ENCODE data around the gene SLC49A3.
"Not testable (repeated sequence)": the region's sequence is repeated elsewhere in the genome, so short reads cannot be mapped to it uniquely, and the experiment has no call there.

The SLC49A3 gene

DNA sequence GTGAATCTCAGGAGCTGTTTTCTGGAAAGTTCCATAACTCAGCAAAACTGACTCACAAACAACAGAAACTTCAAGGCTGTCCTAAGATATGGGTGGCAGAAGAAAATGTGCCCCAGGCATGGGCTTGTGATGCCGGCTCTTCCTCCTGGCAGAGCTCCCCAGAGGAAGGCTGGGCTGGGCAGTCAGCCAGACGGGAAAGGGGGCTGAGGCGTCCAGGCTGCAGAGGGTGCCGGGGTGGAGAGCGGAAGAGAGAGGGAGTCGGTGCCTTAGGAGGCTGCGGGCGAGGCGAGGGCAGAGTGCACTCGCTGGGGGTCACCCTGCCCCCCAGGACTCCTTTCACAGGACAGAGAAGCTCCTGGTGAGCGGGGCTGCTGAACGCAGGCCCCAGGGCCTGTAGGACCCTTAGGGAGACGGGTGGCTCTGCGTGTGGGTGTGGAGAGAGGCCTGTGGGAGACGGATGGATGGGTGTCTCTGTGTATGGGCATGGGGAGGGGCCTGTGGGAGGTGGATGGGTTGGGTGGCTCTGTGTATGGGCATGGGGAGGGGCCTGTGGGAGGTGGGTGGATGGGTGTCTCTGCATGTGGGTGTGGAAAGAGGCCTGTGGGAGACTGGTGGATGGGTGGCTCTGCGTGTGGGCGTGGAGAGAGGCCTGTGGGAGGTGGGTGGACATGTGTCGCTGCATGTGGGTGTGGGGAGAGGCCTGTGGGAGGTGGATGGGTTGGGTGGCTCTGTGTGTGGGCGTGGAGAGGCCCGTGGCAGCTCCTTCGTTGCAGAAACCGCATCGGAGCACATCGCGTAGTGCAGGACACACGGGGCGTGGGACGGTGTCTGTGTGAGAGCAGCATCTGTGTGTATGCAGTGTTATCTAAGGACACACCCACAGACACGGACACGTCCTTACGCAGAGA is 32.6 kb upstream of the SLC49A3 start:
- no peak for DNase-seq

- no peak for DNase-seq
Observed at GRCh38 chr4:720111-720860, 31.3 kb upstream of the SLC49A3 start.

- DNase-seq = no peak
Observed at GRCh38 chr4:718460-718859, 29.5 kb upstream of the SLC49A3 start.

DNA sequence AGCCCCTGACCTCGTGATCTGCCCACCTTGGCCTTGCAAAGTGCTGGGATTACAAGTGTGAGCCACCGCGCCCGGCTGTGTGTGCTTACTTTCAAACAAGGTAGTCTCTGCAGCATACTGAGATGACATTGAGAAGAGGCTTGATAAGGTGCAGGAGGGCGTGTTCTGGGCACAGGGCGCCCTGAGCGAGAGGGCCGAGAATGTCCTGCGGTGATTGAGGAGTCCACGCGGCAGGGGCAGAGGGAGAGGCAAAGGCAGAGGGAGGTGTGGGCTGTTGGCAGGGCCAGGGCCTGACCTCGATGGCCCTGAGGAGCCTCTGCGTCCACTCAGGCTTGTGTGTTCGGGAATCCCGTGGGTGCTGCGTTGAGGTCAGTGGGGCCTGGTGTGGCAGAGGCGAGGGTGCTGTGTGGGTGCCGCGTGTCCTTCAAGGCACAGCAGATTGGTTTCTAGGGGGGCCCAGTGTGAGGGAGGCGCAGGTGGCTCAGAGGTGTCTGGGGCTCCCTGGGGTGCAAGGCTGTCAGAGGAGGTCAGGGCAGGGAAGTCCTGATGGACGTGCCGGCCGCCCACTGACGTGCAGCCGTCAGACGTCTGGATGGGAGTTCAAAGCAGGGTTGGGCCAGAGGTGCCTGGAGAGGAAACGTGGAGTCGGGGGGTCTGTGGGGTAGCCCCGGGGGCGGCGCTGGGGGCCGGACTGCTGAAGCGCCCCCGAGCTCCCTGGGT is 28.8 kb upstream of the SLC49A3 start:
- no peak for DNase-seq

DNA sequence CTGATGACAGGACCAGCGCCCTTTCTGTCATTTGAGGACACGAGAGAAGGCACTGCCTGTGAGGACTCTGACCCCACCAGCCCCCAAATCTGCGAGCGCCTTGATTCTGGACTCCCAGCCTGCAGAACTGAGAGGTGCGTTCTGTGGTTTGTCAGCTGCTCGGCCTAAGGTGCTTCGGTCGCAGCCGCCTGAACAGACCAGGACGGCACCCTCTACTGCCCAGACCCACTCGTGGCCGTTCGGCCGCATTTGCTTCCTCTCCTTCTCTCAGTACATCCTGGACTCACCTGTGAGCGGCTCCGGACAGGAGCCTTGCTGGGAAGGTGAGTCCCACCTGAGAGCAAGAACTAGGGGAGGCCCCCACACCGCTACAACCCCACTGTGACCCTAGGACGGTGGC is 25.1 kb upstream of the SLC49A3 start:
- no peak for DNase-seq

DNA sequence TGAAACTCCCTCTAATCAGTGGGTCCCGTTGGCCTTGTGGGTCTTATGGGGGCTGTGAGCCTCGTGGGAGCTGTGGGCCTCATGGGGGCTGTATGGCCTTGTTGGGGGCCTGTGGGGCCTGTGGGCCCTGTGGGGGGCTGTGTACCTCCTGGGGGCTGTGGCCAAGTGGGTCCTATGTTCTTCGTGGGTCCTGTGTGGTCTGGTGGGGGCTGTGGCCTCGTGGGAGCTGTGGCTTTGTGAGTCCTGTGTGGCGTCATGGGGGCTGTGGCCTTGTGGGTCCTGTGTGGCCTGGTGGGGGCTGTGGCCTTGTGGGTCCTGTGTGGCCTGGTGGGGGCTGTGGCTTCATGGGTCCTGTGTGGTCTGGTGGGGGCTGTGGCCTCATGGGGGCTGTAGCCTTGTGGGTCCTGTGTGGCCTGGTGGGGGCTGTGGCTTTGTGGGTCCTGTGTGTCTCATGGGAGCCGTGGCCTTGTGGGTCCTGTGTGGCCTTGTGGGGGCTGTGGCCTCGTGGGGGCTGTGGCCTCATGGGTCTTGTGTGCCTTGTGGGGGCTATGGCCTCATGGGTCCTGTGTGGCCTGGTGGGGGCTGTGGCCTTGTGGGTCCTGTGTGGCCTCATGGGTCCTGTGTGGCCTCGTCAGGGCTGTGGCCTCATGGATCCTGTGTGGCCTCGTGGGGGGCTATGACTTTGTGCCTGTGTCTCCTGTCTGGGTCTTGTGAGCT is 24.1 kb upstream of the SLC49A3 start:
- no peak for DNase-seq

- no peak for DNase-seq
Observed at GRCh38 chr4:712093-712492, 23.1 kb upstream of the SLC49A3 start.

- DNase-seq = no peak
Observed at GRCh38 chr4:710916-711315, 22.0 kb upstream of the SLC49A3 start.

DNA sequence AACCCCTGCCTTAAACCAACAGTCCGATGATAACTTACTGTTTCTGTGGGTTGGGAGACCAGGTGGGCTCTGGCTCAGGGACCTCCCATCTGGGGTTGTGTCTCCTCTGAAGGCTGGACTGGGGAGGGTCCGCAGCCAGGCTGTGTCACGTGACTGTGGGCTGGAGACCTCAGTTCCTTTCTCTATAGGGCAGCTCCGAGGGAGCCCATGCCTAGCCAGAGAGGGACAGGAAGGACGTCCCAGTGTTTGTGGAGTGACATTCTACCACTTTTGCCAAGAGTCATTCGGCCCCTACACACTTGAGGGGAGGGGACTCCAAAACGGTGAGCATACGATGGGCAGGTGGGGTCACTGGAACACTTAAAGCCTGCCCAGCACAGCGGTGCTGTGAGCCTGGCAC is 21.2 kb upstream of the SLC49A3 start:
- DNase-seq = no peak

DNA sequence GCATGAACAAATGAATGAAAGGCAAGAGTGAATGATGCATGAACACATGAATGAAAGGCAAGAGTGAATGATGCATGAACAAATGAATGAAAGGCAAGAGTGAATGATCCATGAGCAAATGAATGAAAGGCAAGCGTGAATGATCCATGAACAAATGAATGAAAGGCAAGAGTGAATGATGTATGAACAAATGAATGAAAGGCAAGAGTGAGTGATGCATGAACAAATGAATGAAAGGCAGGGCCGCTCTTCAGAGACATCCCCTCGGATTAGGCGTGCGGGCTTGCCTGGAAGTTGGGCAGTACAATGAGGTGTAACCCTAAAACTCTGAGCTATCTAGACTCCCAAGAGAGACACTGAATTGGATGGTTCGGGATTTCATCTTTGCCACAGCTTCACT is 20.4 kb upstream of the SLC49A3 start:
- DNase-seq = no peak

- DNase-seq = no peak
Observed at GRCh38 chr4:708631-708933, 19.6 kb upstream of the SLC49A3 start.

DNA sequence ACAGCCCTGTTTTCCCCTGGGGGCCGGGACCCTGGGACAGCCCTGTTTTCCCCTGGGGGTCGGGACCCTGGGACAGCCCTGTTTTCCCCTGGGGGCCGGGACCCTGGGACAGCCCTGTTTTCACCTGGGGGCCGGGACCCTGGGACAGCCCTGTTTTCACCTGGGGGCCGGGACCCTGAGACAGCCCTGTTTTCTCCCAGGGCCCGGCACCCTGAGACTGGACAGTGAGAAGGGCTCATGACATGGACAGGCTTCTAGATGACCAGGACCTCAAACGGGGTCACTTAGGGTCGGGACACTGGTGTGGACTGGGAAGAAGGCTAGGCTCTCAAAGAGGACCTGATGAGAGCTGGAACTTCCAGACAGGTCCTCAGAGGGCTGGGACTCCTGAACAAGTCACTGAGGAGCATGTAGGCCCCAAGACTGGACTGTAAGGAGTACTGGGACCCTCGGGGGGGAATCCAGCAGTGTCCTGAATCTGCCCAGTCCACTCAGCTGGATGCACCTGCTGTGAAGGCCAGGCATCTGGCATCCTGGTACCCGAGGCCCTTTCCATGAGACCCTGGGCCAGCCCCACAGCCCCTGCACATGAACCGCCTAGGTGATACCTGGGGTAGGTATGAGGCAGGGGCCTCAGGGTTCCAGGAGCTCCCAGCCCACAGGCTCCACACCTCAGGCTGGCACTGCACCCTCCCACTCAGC is 19.1 kb upstream of the SLC49A3 start:
- no peak for DNase-seq

- no peak for DNase-seq
Observed at GRCh38 chr4:706834-707598, 18.1 kb upstream of the SLC49A3 start.

GRCh38 chr4:706083-706633 is 17.2 kb upstream of the SLC49A3 start:
- not testable (repeated sequence) for DNase-seq

DNA sequence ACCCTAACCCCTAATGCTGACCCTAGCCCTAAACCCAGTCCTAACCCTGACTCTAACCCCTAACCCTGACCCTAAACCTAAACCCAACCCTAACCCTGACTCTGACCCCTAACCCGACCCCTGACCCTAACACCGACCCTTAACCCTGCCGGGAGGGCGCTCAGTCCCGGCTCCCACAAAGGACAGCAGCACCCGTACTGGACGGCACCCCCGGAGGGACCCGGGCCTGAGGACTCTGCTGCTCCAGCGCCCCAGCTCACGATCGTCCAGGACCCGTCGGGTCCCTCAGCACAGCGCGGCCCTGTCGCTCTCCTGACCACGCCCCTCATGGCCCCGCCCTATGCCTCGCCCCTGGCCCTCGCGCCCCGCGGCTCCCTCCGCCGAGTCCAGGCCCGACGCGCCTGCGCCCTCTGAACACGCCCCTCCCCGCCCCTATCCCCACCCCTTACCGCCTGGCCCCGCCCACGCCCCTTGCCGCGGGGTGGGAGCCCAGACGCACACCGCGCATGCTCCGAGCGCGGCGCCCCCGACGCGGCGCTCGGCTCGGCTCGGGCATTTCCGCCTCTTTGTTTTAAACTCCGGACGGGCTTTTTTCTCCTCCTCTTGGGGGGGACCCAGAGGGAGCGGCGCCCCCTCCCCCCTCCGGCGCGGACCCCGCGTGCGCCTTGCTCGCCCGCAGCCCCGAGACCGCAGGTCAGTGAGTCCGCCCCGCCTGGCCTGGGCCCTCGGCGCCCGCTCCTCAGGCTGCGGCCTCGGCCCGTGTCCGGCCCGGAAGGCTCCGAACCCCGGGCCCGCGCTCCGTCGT is 16.5 kb upstream of the SLC49A3 start, which contains the start of gene PCGF3:
PCGF3 (plus strand) TSS at position 555 of the 805 bp plus-strand sequence. CDS start 27,849 bp downstream, outside the sequence.
- peak; percentile 98 to 99 for DNase-seq

DNA sequence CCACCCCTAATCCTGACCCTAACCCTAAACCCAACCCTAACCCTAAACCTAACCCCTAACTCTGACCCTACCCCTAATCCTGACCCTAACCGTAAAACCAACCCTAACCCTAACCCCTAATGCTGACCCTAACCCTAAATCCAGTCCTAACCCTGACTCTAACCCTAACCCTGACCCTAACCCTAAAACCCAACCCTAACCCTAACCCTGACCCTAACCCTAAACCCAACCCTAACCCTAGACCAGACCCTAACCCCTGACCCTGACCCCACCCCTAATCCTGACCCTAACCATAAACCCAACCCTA is 16.0 kb upstream of the SLC49A3 start:
- no peak for DNase-seq

DNA sequence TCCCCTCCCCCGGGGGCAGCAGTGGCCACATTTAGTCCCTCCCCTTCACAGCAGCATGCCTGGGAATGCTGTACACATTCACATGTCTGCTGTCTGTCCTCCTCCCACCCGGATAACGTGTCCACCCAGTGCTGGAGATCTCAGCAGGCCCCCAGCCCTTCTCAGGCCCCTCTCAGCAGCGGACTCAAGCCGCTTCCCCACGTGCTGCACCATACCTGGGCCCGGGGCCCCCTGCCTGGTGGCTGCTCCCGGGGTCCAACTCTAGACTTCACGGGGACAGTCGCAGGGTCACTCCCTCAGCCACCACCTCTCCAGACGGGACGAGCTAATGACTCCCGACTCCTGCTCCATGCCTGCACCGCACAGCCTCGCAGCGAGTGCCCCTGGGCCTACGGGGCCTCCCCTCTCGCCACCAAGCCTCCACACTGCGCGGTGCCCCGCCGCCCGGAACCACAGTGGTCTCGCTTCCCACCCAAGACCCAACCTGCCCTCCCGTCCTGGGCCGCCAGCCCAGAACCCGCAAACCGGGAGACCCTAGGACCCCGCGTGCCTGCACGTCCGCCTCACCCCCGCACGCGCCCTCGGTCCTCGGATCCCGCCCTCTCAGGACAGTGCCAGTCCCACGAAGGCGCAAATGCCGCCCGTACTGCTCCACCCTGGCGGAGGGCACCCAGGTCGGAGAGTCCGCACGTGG is 15.4 kb upstream of the SLC49A3 start:
- no peak for DNase-seq

DNA sequence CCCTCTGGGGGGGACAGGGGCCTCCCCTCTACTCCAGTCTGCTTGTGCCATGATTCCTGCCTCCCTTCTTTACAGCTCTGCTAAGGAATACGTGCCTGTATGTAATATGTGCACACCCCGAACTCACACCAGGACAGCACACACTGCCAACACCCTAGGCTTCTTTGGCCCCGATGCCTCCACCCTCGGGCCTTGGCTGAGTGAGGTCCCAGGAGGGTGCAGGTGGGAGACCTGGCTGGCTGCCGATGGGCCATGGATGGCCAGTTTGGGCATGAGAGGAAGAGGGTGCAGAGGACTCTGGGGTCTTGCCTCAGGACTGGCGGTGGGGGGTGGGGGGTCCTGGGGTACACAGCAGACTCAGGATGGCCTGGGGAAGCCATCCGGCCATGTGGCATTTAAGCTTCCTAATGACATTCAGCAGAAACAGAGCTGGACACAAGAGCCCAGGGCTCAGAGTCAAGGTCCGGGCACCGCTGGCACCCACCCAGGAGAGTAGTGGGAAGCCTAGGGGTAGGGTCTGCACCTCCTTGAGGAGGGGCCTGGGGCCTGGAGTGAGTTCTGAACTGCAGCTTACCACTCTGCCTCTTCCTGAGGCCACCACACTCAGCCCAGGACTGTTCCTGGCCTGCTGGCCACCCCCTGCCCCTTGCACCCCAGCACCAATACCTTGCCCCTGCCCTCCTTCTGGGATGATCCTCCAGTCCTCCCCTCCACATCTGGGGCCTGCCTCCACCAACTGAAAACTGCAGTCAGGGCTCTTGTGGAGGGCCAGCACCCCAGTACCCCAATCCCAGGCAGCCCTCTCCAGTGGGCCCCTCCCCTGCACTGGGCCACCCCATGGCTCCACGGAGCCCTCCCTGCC is 14.6 kb upstream of the SLC49A3 start:
- DNase-seq = no peak

DNA sequence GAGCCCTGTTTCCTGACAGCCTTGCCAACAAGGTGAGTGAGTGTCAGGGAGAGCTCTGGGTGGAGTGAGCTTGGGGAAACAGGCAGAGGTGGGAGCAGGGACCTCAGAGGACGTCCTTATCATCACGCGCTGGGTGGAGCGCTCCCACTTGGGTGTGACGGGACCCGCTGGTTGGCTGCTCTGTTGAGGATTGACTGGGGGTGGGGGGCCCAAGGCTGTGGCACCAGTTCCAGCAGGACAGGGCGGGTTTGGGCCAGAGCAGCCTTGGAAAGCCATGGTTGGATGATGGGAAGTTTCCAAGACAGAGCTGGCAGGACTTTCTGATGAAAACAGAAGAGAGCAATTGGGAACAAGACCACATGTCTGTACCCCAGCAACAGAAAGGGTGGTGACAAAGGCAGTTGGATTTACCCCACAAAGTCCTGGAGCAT is 13.7 kb upstream of the SLC49A3 start:
- DNase-seq = no peak
